HG03378 (cell line): Measurements from ENCODE around the gene MSI2.

Source experiments
- ATAC-seq: cut with Tn5 transposase; IDR thresholded peaks from one replicate; pipeline ENCODE4 v1.9.1; 2021; ENCODE audit warnings: mild to moderate bottlenecking, moderate library complexity; ENCODE audit not compliant: unreplicated experiment

Gene MSI2

GRCh38 chr17:57313097-57313835 lies 56.9 kb downstream of the MSI2 start:
- no peak for ATAC-seq

- no peak for ATAC-seq
Measured at GRCh38 chr17:57315061-57316015, 59.0 kb downstream of the MSI2 start.

- ATAC-seq = no peak
Measured at GRCh38 chr17:57316361-57316760, 60.0 kb downstream of the MSI2 start.

- ATAC-seq = no peak
Measured at GRCh38 chr17:57317079-57317478, 60.8 kb downstream of the MSI2 start.

DNA sequence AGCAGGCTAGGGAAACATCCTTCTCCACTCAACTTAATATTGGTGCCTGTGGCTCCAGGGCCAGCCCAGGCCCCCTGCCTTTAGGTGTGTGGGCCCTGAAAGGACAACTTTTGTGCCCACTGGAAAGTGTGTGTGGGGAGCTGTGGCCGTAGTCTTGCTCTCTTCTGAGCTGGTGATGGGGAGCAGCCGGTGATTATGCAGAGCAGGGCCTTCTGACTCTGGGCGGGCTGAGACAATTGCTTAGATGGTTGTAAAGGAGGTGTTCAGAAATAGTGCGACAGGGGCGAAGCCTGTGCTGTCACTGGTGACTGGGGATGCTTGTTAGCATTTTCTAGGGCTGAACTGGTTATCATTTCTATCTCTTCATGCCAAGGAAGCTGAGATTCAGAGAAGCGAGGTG lies 62.6 kb downstream of the MSI2 start:
- no peak for ATAC-seq

DNA sequence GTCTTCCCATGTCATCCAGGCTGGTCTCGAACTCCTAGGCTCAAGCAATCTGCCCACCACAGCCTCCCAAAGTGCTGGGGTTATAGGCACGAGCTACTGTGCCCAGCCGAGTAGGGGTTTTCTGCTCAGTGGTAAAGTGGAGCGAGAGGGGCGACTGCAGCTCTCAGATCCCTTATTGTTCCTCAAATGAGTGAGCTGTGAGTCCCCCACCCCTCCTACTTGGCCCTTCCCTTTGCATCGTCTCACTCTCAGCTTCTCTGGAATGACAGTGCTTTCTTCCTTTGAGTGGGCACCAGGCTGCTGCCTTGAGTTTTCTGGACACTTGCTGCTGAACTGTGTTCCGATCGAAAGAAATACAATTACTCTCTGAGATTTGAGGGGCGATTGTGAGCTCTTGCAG lies 63.5 kb downstream of the MSI2 start:
- no peak for ATAC-seq

DNA sequence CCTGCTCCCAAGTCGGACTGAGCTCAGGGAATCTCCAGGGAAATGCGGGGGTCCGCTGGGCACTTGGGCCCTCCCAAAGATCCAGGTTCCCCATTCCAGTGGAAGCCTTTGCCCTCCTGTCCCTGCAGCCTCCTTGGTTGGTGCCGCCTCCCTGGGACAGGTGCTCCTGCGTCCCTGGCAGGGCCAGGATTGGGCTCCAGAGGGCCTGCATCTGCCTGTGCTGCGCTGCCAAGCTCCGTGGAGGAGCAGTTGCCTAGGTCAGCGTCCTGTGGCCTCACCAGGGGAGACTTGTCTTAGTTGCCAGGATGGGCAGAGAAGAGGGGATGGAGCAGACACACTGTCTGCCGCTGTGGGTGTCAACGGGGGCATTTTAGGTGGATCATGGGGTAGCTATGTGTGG lies 67.1 kb downstream of the MSI2 start:
- no peak for ATAC-seq

GRCh38 chr17:57324060-57324459 lies 67.7 kb downstream of the MSI2 start:
- ATAC-seq = no peak

- ATAC-seq = no peak
Measured at GRCh38 chr17:57324631-57325030, 68.3 kb downstream of the MSI2 start.

GRCh38 chr17:57326336-57326735 lies 70.0 kb downstream of the MSI2 start:
- no peak for ATAC-seq

DNA sequence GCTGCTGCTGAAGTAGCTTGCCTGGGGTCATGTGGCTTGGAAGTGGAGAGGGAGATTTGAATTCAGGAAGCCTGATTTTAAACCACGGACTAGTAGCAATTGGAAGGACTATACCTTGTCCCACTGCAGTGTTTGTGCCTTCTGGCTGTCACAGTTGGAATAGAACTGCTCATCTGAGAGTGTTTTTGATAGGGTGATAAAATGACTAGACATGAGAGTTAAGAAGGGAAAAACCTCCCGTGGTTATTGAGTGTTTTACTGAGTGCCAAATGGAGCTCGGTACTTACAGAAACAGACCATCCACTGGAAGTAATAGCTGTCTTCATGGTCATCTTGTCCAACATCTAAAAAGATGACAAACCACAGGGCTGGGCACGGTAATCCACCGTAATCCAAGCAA lies 70.4 kb downstream of the MSI2 start:
- ATAC-seq = no peak

DNA sequence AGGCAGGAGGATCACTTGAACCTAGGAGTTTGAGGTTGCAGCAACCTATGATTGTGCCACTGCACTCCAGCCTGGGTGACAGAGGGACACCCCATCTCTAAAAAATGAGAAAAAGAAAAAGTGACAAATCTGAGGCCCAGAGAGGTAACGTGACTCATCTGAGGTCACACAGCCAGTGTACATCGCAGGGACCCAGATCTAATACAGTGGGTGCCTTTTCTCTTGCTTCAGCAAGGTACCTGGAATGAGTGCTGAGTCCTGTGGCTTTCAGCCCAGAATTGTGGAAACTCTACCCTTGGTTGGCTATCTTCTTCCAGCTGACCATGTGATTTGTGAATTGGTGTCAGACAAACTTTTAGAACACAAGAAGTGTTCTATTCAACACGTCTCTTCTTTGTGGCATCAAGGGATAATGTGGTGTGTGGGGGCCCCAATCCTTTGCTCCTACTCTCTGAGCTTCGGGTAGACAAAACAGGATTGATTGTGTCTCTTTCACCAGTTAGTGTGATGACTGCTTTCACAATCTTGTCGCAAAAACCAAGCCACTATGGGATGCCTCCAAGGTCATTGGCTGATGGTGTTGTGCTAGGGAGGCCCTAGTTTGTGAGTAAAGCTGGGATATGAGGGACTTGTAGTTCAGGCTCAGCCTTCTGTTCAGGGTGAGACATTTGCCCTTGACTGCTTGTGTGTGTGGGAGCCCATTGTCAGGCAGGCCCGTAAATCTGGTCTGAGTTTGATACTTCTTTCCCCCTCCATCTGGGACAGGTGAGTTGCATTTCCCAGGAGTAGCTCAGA lies 71.0 kb downstream of the MSI2 start:
- ATAC-seq = no peak

GRCh38 chr17:57328109-57328882 lies 72.0 kb downstream of the MSI2 start:
- ATAC-seq = no peak

DNA sequence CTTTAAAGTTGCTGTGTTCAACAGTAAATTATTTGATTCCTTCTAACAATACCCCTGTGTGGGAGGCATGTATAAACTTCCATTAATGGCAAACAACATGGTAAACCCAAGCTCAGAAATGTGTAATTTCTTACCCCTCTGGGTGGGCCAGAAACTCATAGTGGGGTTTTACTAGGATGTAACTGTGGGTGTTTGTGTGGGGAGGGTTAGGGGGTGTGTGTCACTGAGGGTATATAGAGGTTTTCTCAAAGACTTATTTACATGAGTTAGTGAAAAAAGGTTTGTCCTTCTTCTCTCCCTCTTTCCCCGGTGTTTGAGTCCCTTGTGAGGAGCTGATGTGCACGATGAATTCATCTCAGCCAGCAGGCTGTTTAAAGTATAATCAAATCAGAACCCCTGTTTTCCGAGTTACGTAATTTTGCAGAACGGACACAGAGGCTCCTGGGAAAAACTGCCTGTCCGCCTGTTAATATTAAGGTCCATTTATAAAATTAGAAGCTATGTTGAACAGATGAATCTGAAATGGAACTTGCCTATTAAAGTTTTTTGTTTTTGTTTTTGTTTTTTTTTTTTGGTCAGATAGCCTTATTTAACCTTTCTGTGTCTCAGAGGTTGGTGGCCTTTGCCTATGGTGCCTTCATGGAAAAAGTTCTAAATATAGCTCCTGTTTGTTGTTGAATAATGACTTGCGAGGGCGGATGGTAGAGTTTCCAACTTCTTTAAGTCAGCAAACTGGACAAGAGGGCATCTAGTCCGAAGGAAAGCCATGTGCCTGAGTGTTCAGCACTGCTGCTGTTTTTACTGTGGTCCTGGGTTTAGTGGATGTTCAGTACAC lies 73.3 kb downstream of the MSI2 start:
- no peak for ATAC-seq

DNA sequence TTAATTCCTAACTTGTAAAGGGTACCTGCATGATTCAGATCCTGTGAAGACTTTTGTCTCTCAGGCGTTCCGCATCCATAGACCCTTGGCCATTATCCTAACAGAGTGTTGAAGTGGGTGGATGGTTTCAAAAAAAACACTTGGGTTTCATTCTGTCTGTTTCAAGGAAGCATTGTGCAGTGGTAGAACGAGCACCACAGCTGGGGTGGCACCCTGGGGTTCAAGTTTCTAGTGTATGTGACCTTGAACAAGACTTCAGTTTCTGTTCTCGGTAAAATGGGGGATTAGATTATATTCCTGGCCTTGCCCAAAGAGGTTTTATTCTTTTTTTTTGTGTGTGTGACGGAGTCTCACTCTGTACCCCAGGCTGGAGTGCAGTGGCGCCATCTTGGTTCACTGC lies 74.3 kb downstream of the MSI2 start:
- no peak for ATAC-seq

DNA sequence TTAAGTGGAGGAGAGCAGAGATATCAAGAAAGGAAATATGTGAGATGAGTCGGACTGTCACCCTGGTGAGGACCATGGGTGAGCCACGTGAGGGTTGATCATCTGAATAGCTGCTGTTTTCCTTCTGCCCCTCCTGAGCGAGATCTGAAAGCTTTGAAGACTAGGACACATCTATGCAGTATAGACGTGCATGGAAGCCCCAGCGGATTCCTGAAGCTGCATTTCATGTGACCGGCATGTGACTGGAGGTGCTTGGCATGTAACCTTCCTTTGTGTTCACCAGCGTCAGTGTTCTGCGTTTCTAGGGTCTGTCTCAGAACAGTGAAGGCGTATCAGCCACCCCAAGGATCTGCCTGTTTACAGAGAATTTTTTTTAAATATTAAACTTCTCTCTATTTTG lies 75.1 kb downstream of the MSI2 start:
- ATAC-seq = no peak

DNA sequence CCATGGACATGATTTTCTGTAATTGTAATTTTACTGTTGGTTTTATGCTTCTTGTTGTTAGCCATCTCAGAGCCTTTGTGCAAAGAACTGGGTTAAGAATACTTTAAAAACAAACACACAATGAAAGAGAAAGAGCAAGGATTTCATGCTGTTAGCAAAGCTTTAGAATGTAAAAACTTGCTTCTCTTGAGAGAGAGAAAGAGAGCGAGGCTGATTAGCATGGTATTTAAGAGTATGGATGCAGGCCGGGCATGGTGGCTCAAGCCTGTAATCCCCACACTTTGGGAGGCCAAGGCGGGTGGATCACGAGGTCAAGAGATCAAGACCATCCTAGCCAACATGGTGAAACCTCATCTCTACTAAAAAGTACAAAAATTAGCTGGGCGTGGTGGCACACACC lies 76.2 kb downstream of the MSI2 start:
- no peak for ATAC-seq

GRCh38 chr17:57335195-57335792 lies 79.0 kb downstream of the MSI2 start:
- no peak for ATAC-seq

DNA sequence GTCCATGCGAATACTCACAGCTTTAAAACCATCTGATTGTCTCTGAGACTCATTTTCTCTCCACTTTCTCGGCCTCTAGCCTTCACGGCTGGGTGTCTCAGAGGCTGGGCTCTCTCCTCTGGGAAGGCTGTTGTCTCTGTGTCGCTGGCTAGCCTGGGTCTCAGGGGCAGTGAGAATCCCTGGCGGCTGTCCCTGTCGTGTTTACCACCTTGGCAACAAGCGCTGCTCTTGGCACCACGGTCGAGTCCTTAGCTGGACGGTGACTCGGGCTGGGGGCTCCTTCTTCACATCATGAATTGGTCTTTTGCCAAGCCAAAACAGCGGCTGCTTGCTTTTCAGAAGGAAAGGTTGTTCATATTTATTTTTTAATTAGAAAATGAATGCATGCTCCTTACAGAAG lies 81.1 kb downstream of the MSI2 start:
- no peak for ATAC-seq
